Measurements from ENCODE around the gene COA8.

Gene COA8

GRCh38 chr14:103537175-103537990 lies 25.4 kb upstream of the COA8 start:
- DNase-seq = peak; percentile 14

- peak; percentile 68 for DNase-seq
These were observed 24.3 kb upstream of the COA8 start for GRCh38 chr14:103538291-103539055.

- peak; percentile 24 for DNase-seq
These were observed 23.5 kb upstream of the COA8 start for GRCh38 chr14:103539056-103539825.

GRCh38 chr14:103540821-103541708 lies 21.7 kb upstream of the COA8 start:
- no peak for DNase-seq

- no peak for DNase-seq
These were observed 20.8 kb upstream of the COA8 start for GRCh38 chr14:103541709-103542604.

GRCh38 chr14:103542605-103543088 lies 20.1 kb upstream of the COA8 start:
- peak; percentile 26 for DNase-seq

GRCh38 chr14:103543140-103543539 lies 19.6 kb upstream of the COA8 start:
- no peak for DNase-seq

GRCh38 chr14:103543721-103544387 lies 18.9 kb upstream of the COA8 start:
- no peak for DNase-seq

GRCh38 chr14:103544388-103545218 lies 18.2 kb upstream of the COA8 start:
- DNase-seq = no peak

GRCh38 chr14:103545219-103545914 lies 17.4 kb upstream of the COA8 start:
- DNase-seq = no peak

- DNase-seq = no peak
These were observed 16.7 kb upstream of the COA8 start for GRCh38 chr14:103545915-103546651.

- DNase-seq = peak; percentile 73
These were observed 15.9 kb upstream of the COA8 start for GRCh38 chr14:103546652-103547454.

- no peak for DNase-seq
These were observed 15.3 kb upstream of the COA8 start for GRCh38 chr14:103547455-103547940.

GRCh38 chr14:103547941-103548462 lies 14.8 kb upstream of the COA8 start:
- DNase-seq = no peak

- no peak for DNase-seq
These were observed 14.1 kb upstream of the COA8 start for GRCh38 chr14:103548463-103549351.

Measured in NCI-H82 (cell line).